ENCODE data around the gene OCEL1. TPM values are rescaled to one million over a fixed set of nuclear protein-coding genes. Genes with fewer than 3 reads are reported as not detected.

Gene OCEL1
- polyA plus RNA-seq, 3 donors = 20.4 to 22.9 (median 21.2) TPM

GRCh38 chr19:17236811-17237543 lies 11.0 kb downstream of the OCEL1 start:
- DNase-seq = no peak

GRCh38 chr19:17237747-17238706 lies 12.0 kb downstream of the OCEL1 start:
- DNase-seq = no peak

- no peak for DNase-seq
Observed at GRCh38 chr19:17240062-17240752, 14.2 kb downstream of the OCEL1 start.

- no peak for DNase-seq
Observed at GRCh38 chr19:17240826-17241399, 14.9 kb downstream of the OCEL1 start.

GRCh38 chr19:17242431-17243208 lies 16.6 kb downstream of the OCEL1 start:
- DNase-seq = no peak

- DNase-seq = no peak
Observed at GRCh38 chr19:17243211-17243829, 17.3 kb downstream of the OCEL1 start.

- no peak for DNase-seq
Observed at GRCh38 chr19:17243830-17244617, 18.0 kb downstream of the OCEL1 start.

- no peak for DNase-seq
Observed at GRCh38 chr19:17244618-17245534, 18.9 kb downstream of the OCEL1 start.

GRCh38 chr19:17245535-17245984 lies 19.5 kb downstream of the OCEL1 start, which contains the start of gene NR2F6:
TSS of gene NR2F6 (minus strand) at chr19:17245919. CDS start at chr19:17245220, 699 bp downstream.
- no peak for DNase-seq

- no peak for DNase-seq
Observed at GRCh38 chr19:17246681-17247425, 20.8 kb downstream of the OCEL1 start.

GRCh38 chr19:17248011-17248776 lies 22.2 kb downstream of the OCEL1 start:
- no peak for DNase-seq

- DNase-seq = no peak
Observed at GRCh38 chr19:17249887-17250548, 24.0 kb downstream of the OCEL1 start.

GRCh38 chr19:17254636-17255035 lies 28.6 kb downstream of the OCEL1 start:
- DNase-seq = no peak

- no peak for DNase-seq
Observed at GRCh38 chr19:17255150-17255621, 29.2 kb downstream of the OCEL1 start.

- no peak for DNase-seq
Observed at GRCh38 chr19:17256130-17256529, 30.1 kb downstream of the OCEL1 start.

GRCh38 chr19:17259118-17259780 lies 33.2 kb downstream of the OCEL1 start:
- DNase-seq = no peak
